NCI-H1436 (cell line): ENCODE data around the gene WNT7A.

ENCODE experiments used
- DNase-seq: peaks from one replicate; lab custom pipeline; 2025; lab: John Stamatoyannopoulos, UW

The WNT7A gene

GRCh38 chr3:13770170-13771169 is 109.4 kb downstream of the WNT7A start:
- no peak for DNase-seq

- DNase-seq = no peak
Observed at GRCh38 chr3:13769422-13769821, 110.4 kb downstream of the WNT7A start.

DNA sequence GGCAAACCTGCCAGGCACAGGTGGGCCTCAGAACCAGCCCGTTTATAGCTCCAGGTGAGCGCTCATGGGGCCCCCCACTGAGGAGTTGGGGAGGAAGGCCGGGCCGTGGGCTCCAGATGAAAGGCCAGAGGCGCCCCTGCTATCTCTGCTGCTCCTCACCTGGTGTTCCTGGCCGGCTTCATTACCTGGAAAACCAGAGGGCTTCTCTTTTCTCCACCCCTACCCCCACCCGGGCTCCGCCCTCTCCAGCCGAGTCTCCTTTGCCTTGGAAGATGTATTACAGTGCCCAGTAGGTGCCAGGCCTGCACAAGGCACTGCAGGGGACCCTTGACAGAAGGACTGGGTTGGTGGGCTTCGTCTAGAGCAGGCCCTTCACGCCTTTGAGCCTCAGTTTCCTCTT is 111.4 kb downstream of the WNT7A start:
- DNase-seq = no peak

- peak; percentile 34 for DNase-seq
Observed at GRCh38 chr3:13767896-13768295, 112.0 kb downstream of the WNT7A start.

- no peak for DNase-seq
Observed at GRCh38 chr3:13767030-13767429, 112.8 kb downstream of the WNT7A start.
